Coronary artery (tissue), 2 donors: ENCODE measurements around the gene GGA1.
A peak's percentile ranks its signal among the peaks of the same experiment; 100 is the strongest.

ENCODE experiments used
- DNase-seq: peaks from one replicate; pipeline ENCODE4 v3.0.0-alpha.2; 2017; ENCODE audit warnings: low spot score
- H3K27ac ChIP-seq, 2 donors: fragments of 200-600 bp; sonication (generic); one replicate each; pipeline ENCODE4 v1.5.1; 2016 to 2019
- H3K4me3 ChIP-seq: fragments of 200-600 bp; sonication (generic); 2 replicates; pipeline ENCODE4 v1.5.1; 2016; ENCODE audit warnings: mild to moderate bottlenecking, moderate library complexity
- CTCF ChIP-seq: fragments of 200-600 bp; sonication (generic); IDR thresholded peaks from one replicate; pipeline ENCODE4 v1.5.1; 2019; ENCODE audit warnings: antibody characterized with exemption

The GGA1 gene

DNA sequence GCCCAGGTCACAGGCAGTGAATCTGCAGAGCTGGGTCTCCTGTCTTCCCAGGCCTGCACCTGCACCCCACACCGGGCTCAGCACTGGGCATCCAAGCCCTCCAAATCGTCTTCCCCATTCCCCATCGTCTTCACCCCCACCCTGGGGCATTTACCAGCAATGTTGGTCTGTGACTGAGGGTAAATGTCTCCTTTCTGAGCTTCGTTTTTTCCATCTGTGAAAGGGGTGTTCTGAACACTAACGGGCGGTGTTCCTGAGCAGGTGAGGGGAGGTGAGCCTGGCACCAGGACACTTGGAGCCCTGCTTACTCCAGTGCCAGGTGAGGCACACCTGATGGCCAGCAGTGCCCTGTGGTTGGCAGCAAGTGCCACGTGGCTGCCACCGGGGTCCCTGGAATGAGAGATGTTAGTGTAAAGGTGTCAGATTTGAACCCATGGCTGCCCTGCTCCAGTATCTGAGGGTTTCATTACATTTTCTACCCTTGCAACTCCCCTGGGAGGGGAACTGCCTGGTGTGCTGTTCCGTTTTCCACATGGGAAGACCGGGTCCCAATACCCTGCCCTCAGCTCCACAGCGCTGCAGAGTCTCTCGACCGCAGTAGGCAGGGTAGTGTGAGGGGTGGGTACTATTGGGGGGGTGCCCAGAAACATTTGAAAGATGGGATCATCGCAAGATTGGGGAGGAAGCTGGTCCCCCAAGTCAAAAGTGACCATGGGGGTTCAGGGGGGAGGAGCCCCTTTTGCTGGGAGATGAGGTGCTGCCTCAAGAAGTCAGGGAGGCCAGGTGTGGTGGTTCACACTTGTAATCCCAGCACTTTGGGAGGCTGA lies 46.4 kb upstream of the GGA1 start:
- Histone ChIP-seq H3K27ac (peak overlapping the region; percentile 94 to 97), H3K4me3 (peak overlapping the region; percentile 87)
- TF ChIP-seq CTCF = no peak
- no peak for DNase-seq

DNA sequence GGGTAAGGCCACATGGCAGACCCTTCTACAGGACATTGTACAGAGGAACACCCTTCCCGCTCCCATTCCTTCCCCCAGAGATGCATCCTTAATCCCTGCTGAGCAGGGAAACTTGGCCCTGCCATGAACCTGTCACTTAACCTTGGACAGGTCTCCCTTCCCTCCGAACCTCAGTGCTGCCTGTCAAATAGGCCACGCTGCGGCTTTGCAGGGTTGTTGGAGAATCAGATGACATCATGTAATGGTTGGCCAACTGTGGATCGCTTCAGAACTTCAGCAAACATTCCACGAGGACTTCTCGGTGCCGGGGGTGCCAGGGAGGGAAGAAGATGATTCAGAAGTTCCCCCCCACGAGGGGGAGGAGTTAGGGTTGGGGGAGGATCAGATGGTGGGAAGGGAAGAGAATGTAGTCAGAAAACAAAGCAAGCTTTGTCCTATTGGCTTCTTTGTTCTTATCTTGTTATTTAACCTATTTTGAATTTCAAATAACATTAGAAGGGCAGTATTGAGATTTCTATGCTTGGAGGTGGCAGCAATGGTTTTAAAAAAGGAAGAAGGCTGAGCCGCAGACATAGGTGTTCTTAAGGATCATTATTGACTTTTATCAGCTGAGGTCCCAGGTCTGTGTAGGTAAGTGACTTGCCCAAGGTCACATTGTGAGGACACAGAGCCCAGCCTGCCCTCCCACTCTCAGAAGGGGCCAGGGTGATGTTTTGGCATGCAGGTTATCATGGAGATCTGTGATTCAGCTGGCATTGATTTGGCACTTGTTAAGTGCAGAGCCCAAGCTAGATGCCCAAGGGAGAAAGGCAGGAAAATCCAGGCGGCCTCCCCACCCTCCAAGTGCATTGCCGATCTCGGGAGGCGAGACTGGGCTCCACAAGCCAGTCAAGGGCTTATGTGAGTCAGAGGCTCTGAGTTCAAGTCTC lies 45.2 kb upstream of the GGA1 start:
- Histone ChIP-seq H3K27ac (peak overlapping the region; percentile 94 to 97), H3K4me3 (peak overlapping the region; percentile 49)
- TF ChIP-seq CTCF = no peak
- peak; percentile 92 for DNase-seq

- Histone ChIP-seq H3K27ac (peak overlapping the region; percentile 94 to 97), H3K4me3 (peak overlapping the region; percentile 49)
- TF ChIP-seq CTCF = no peak
- no peak for DNase-seq
Observed at GRCh38 chr22:37564111-37564711, 44.4 kb upstream of the GGA1 start.

DNA sequence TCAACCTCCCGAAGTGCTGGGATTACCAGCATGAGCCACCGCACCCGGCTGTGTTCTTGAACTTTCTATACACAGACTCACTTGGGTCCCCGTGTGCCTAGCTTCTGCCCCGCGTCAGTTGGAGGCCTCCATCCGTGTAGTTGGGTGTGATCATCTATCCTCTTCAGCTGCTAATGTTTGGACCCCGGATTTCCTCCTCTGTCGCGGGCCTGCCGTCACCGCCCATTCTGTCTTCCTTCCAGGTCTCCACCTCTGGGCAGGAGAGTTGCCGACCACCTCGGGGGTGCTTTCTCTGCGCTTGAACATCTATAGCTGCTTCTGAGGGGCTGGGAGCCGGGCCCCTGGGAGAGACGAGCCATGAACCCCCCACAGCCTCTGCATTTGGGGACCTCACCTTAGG lies 42.8 kb upstream of the GGA1 start:
- H3K27ac ChIP-seq = peak overlapping the region; percentile 65 to 85
- no peak for TF ChIP-seq CTCF
- H3K4me3 ChIP-seq = peak overlapping the region; percentile 33
- no peak for DNase-seq

DNA sequence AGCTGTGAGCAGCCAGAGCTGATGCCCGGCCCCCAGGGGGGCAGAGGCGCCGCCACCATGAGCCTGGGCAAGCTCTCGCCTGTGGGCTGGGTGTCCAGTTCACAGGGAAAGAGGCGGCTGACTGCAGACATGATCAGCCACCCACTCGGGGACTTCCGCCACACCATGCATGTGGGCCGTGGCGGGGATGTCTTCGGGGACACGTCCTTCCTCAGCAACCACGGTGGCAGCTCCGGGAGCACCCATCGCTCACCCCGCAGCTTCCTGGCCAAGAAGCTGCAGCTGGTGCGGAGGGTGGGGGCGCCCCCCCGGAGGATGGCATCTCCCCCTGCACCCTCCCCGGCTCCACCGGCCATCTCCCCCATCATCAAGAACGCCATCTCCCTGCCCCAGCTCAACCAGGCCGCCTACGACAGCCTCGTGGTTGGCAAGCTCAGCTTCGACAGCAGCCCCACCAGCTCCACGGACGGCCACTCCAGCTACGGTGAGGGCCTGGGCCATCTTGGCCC lies 42.3 kb upstream of the GGA1 start:
- Histone ChIP-seq H3K27ac (peak overlapping the region; percentile 65 to 85), H3K4me3 (peak overlapping the region; percentile 33)
- TF ChIP-seq CTCF = no peak
- DNase-seq = no peak

GRCh38 chr22:37566903-37567798 lies 41.5 kb upstream of the GGA1 start:
- TF ChIP-seq CTCF = peak; percentile 88
- H3K4me3 ChIP-seq = peak overlapping the region; percentile 33
- peak overlapping the region; percentile 65 to 85 for H3K27ac ChIP-seq
- no peak for DNase-seq
